HepG2 (cell line): Measurements from ENCODE around the gene CRIP1. TPM values are rescaled to one million over a fixed set of nuclear protein-coding genes. Genes with fewer than 3 reads are reported as not detected.

Source experiments
- AKAP8 ChIP-seq: sonication (generic); formaldehyde crosslinking; IDR thresholded peaks from 2 replicates; pipeline ENCODE4 v1.5.1; 2020; ENCODE audit warnings: mild to moderate bottlenecking, missing genetic modification reagents
- BCLAF1 ChIP-seq: fragments of 450-650 bp; IDR thresholded peaks from 2 replicates; pipeline ENCODE4 v1.6.1; 2017; ENCODE audit warnings: mild to moderate bottlenecking
- BRCA1 ChIP-seq: sonication (generic); formaldehyde crosslinking; IDR thresholded peaks from 2 replicates; pipeline ENCODE4 v1.4.0; 2020; ENCODE audit warnings: missing genetic modification reagents
- CBX5 ChIP-seq: sonication (generic); formaldehyde crosslinking; IDR thresholded peaks from 2 replicates; pipeline ENCODE4 v1.4.0; 2020; ENCODE audit warnings: missing genetic modification reagents, borderline replicate concordance
- CCDC6 ChIP-seq: sonication (generic); formaldehyde crosslinking; IDR thresholded peaks from 2 replicates; pipeline ENCODE4 v1.8.1; 2022; ENCODE audit warnings: mild to moderate bottlenecking, missing genetic modification reagents, moderate library complexity
- EZH2 ChIP-seq: conservative IDR thresholded peaks from 2 replicates; pipeline ENCODE4 v1.6.1; 2012; ENCODE audit warnings: mild to moderate bottlenecking, low read depth, low read length, moderate library complexity
- FOSL2 ChIP-seq: sonication (generic); formaldehyde crosslinking; IDR thresholded peaks from 2 replicates; pipeline ENCODE4 v1.4.0; 2020; ENCODE audit warnings: missing genetic modification reagents
- HDAC2 ChIP-seq: sonication (generic); formaldehyde crosslinking; IDR thresholded peaks from 2 replicates; pipeline ENCODE4 v1.4.0; 2020; ENCODE audit warnings: missing genetic modification reagents
- HMG20B ChIP-seq: conservative IDR thresholded peaks from 2 replicates; pipeline ENCODE4 v1.6.1; 2016; ENCODE audit warnings: missing genetic modification reagents, missing compliant biosample characterization
- ISL2 ChIP-seq: sonication (generic); formaldehyde crosslinking; IDR thresholded peaks from 2 replicates; pipeline ENCODE4 v1.5.0; 2020; ENCODE audit warnings: missing genetic modification reagents
- JUN ChIP-seq: sonication (generic); formaldehyde crosslinking; IDR thresholded peaks from 2 replicates; pipeline ENCODE4 v1.4.0; 2020; ENCODE audit warnings: mild to moderate bottlenecking, missing genetic modification reagents
- MZF1 ChIP-seq: sonication (generic); formaldehyde crosslinking; IDR thresholded peaks from 2 replicates; pipeline ENCODE4 v1.8.1; 2023; ENCODE audit warnings: mild to moderate bottlenecking, missing genetic modification reagents, borderline replicate concordance
- RAD21 ChIP-seq: fragments of 450-650 bp; formaldehyde crosslinking; IDR thresholded peaks from 2 replicates; pipeline ENCODE4 v1.5.0; 2020; ENCODE audit warnings: mild to moderate bottlenecking
- SRY ChIP-seq: sonication (generic); formaldehyde crosslinking; IDR thresholded peaks from 2 replicates; pipeline ENCODE4 v1.8.0; 2022; ENCODE audit warnings: mild to moderate bottlenecking, missing genetic modification reagents
- TBL1XR1 ChIP-seq: fragments of 150-350 bp; IDR thresholded peaks from 2 replicates; pipeline ENCODE4 v1.6.1; 2014; ENCODE audit warnings: borderline replicate concordance, low read length; ENCODE audit not compliant: partially characterized antibody
- THAP9 ChIP-seq: sonication (generic); formaldehyde crosslinking; IDR thresholded peaks from 2 replicates; pipeline ENCODE4; 2020; ENCODE audit warnings: missing genetic modification reagents, mild to moderate bottlenecking, borderline replicate concordance
- ZFP1 ChIP-seq: IDR thresholded peaks from 2 replicates; pipeline ENCODE4 v1.6.1; 2016
- ZFP91 ChIP-seq: sonication (generic); formaldehyde crosslinking; IDR thresholded peaks from 2 replicates; pipeline ENCODE4 v1.9.0; 2022; ENCODE audit warnings: missing genetic modification reagents, mild to moderate bottlenecking, borderline replicate concordance
- ZNF253 ChIP-seq: sonication (generic); formaldehyde crosslinking; IDR thresholded peaks from 2 replicates; pipeline ENCODE4 v1.8.0; 2022; ENCODE audit warnings: mild to moderate bottlenecking, missing genetic modification reagents, borderline replicate concordance
- ZNF484 ChIP-seq: sonication (generic); formaldehyde crosslinking; IDR thresholded peaks from 2 replicates; pipeline ENCODE4 v1.5.1; 2020; ENCODE audit warnings: mild to moderate bottlenecking, low read depth, missing genetic modification reagents, borderline replicate concordance
- ZNF558 ChIP-seq: sonication (generic); formaldehyde crosslinking; IDR thresholded peaks from 2 replicates; pipeline ENCODE4 v1.9.0; 2022; ENCODE audit warnings: mild to moderate bottlenecking, missing genetic modification reagents, borderline replicate concordance
- ZNF773 ChIP-seq: sonication (generic); formaldehyde crosslinking; IDR thresholded peaks from 2 replicates; pipeline ENCODE4 v1.4.0; 2020; ENCODE audit warnings: missing genetic modification reagents, borderline replicate concordance
- ZNF879 ChIP-seq: sonication (generic); formaldehyde crosslinking; IDR thresholded peaks from 2 replicates; pipeline ENCODE4 v1.8.1; 2023; ENCODE audit warnings: missing genetic modification reagents
- polyA plus RNA-seq, 8 experiments: library from polyadenylated mRNA; depleted of rRNA in 3 of 8; stranded (reverse) in 7 of 8; unstranded in 1 of 8; fragments of >200 nt; fragmentation: Illumina TruSeq in 4 of 8; extraction: Trizol in 4 of 8; gene quantifications; 2 replicates each; pipeline versions ENCODE4 v1.2.1 to v1.2.3, GENCODE V29; 2011 to 2016; ENCODE audit warnings: low read depth in 4 of 8, missing spikeins in 1 of 8, mixed read lengths in 1 of 8; ENCODE audit not compliant: insufficient read depth in 1 of 8
- total RNA-seq, 5 experiments: library from RNA; depleted of rRNA; stranded (reverse); fragments of >200 nt; fragmentation: Illumina TruSeq; extraction: Trizol; gene quantifications; 2 replicates each; pipeline ENCODE4 v1.2.3, GENCODE V29; 2016; ENCODE audit warnings: low read depth in 1 of 5

Gene CRIP1
- total and polyA plus RNA-seq, 2 of the 13 experiments (the other 11 are each of a cell fraction or from before 2014, with no cell fraction given) = 53.9 to 59.5 TPM

- TF ChIP-seq HMG20B (CRISPR knock-in tag) = no peak; the same call in 1 of the 2 replicates
- TF ChIP-seq AKAP8 (CRISPR knock-in tag) = peak; percentile 97
- TF ChIP-seq ZFP1 (CRISPR knock-in tag) = 0 out of 2 replicates have a peak, but pooled peaks have one; percentile 38
- TF ChIP-seq ISL2 = peak; percentile 84
- no peak for TF ChIP-seq MZF1 (CRISPR knock-in tag)
- peak; percentile 69 for TF ChIP-seq HDAC2
- no peak for TF ChIP-seq ZNF484 (CRISPR knock-in tag)
- TF ChIP-seq BCLAF1 = no peak
- no peak for TF ChIP-seq TBL1XR1
- TF ChIP-seq ZNF253 = no peak
- TF ChIP-seq SRY (CRISPR knock-in tag) = peak; percentile 92
- TF ChIP-seq EZH2 = no peak
- TF ChIP-seq ZNF773 = no peak; the same call in 1 of the 2 replicates
- no peak for TF ChIP-seq ZNF879 (CRISPR knock-in tag)
- peak; percentile 94; the same call in 1 of the 2 replicates for TF ChIP-seq ZFP91 (CRISPR knock-in tag)
- no peak; the same call in 1 of the 2 replicates for TF ChIP-seq JUN (CRISPR knock-in tag)
- no peak for TF ChIP-seq THAP9 (CRISPR knock-in tag)
- TF ChIP-seq ZNF558 (CRISPR knock-in tag) = no peak; the same call in 1 of the 2 replicates
- TF ChIP-seq BRCA1 (CRISPR knock-in tag) = 0 out of 2 replicates have a peak, but pooled peaks have one; percentile 50
- TF ChIP-seq RAD21 = no peak; the same call in 1 of the 2 replicates
- peak; percentile 33; the same call in 1 of the 2 replicates for TF ChIP-seq FOSL2 (CRISPR knock-in tag)
- peak; percentile 46; the same call in 1 of the 2 replicates for TF ChIP-seq CCDC6 (CRISPR knock-in tag)
- peak; percentile 26; the same call in 1 of the 2 replicates for TF ChIP-seq CBX5 (CRISPR knock-in tag)
Observed at GRCh38 chr14:105499256-105500035, 12.8 kb downstream of the CRIP1 start (continued).
